Measurements from ENCODE around the gene TRAF4.

- TF ChIP-seq CTCF (IDR thresholded peaks at IDR 0.05) (no peak), POLR2A (IDR thresholded peaks at IDR 0.05) (no peak), POLR2AphosphoS5 (IDR thresholded peaks at IDR 0.05; ENCODE audit: insufficient read depth in 1 of 2, low read depth in 1 of 2) (no peak)
Measured at GRCh38 chr17:28702026-28702751, 41.6 kb upstream of the TRAF4 start.
